Stimulated activated naive B cell treated with anti-CD40 and anti-IgM and Interleukin-4, amounts not matched to agents 10 μg/mL and 1 μg/mL and 100 μg/mL, for 72 hours (primary cell): ENCODE data around the gene ABTB1.
"Not testable (repeated sequence)": the region's sequence is repeated elsewhere in the genome, so short reads cannot be mapped to it uniquely, and the experiment has no call there.

Source experiments
- ATAC-seq, 2 donors: fragments of 150-1000 bp; cut with Tn5 transposase; replicated peaks; 2 replicates each; pipeline ENCODE4 v1.10.0; 2021; ENCODE audit warnings: moderate library complexity in 1 of 2
- DNase-seq: peaks from one replicate; pipeline ENCODE4 v3.0.0; 2021
- H3K27ac Mint-ChIP-seq: one replicate; pipeline ENCODE4 v1.8.0; 2022; ENCODE audit warnings: mild to moderate bottlenecking, mixed read lengths
- H3K27me3 Mint-ChIP-seq, 2 donors: one replicate each; pipeline ENCODE4 v1.8.0; 2022; ENCODE audit warnings: mixed read lengths in 2 of 2
- H3K36me3 Mint-ChIP-seq, 2 donors: one replicate each; pipeline ENCODE4 v1.8.0; 2022; ENCODE audit warnings: mixed read lengths in 2 of 2, mild to moderate bottlenecking in 1 of 2
- H3K4me1 Mint-ChIP-seq, 2 donors: one replicate each; pipeline ENCODE4 v1.8.0; 2022; ENCODE audit warnings: mixed read lengths in 2 of 2, mild to moderate bottlenecking in 1 of 2
- H3K4me3 Mint-ChIP-seq, 2 donors: one replicate each; pipeline ENCODE4 v1.8.0; 2022; ENCODE audit warnings: mild to moderate bottlenecking in 2 of 2, mixed read lengths in 2 of 2, moderate library complexity in 1 of 2
- H3K9me3 Mint-ChIP-seq, 2 donors: one replicate each; pipeline ENCODE4 v1.8.0; 2022; ENCODE audit warnings: mixed read lengths in 2 of 2, mild to moderate bottlenecking in 1 of 2

The ABTB1 gene

GRCh38 chr3:127692501-127693335, 20.0 kb downstream of the ABTB1 start:
- H3K27me3 Mint-ChIP-seq = no peaks in the 10 kb centered on the region
- H3K4me3 Mint-ChIP-seq = peak overlapping the region in 1 of 2 donors; percentile 26
- H3K9me3 Mint-ChIP-seq = no peaks in the 10 kb centered on the region
- H3K27ac Mint-ChIP-seq = peak overlapping the region; percentile 75
- peaks cover 32 to 53% of the 10 kb centered on the region in 2 donors for H3K4me1 Mint-ChIP-seq
- H3K36me3 Mint-ChIP-seq = peaks cover 23 to 34% of the 10 kb centered on the region in 2 donors
- DNase-seq = no peak
- no peak for ATAC-seq

GRCh38 chr3:127693336-127693843, 20.6 kb downstream of the ABTB1 start:
- ATAC-seq (no peak), DNase-seq (no peak)
- no peaks in the 10 kb centered on the region for H3K9me3 Mint-ChIP-seq
- peaks cover 37 to 58% of the 10 kb centered on the region in 2 donors for H3K4me1 Mint-ChIP-seq
- no peaks in the 10 kb centered on the region for H3K27me3 Mint-ChIP-seq
- H3K36me3 Mint-ChIP-seq = peaks cover 23 to 40% of the 10 kb centered on the region in 2 donors
- no peak overlapping the region for H3K27ac Mint-ChIP-seq
- H3K4me3 Mint-ChIP-seq = no peak overlapping the region

GRCh38 chr3:127694467-127695215, 21.9 kb downstream of the ABTB1 start:
- ATAC-seq (peak in 1 of 2 donors; percentile 33), DNase-seq (peak; percentile 16)
- Mint-ChIP-seq H3K4me3 (no peak overlapping the region), H3K36me3 (peaks cover 25 to 46% of the 10 kb centered on the region in 2 donors), H3K4me1 (peaks cover 39 to 58% of the 10 kb centered on the region in 2 donors), H3K27me3 (no peaks in the 10 kb centered on the region), H3K9me3 (no peaks in the 10 kb centered on the region), H3K27ac (peak overlapping the region; percentile 56)

- DNase-seq (peak; percentile 41), ATAC-seq (peak; percentile 83 to 87)
- Mint-ChIP-seq H3K4me1 (peaks cover 29 to 43% of the 10 kb centered on the region in 2 donors), H3K4me3 (peak overlapping the region; percentile 47 to 57), H3K36me3 (peaks cover 24 to 49% of the 10 kb centered on the region in 2 donors), H3K27ac (peak overlapping the region; percentile 89), H3K27me3 (no peaks in the 10 kb centered on the region), H3K9me3 (no peaks in the 10 kb centered on the region)
Measured at GRCh38 chr3:127697551-127698240, 24.9 kb downstream of the ABTB1 start.

- Mint-ChIP-seq H3K4me3 (no peak overlapping the region), H3K36me3 (peaks cover 24 to 46% of the 10 kb centered on the region in 2 donors), H3K27me3 (no peaks in the 10 kb centered on the region), H3K27ac (peak overlapping the region; percentile 31), H3K4me1 (peaks cover 24 to 37% of the 10 kb centered on the region in 2 donors), H3K9me3 (peaks cover 0 to 2% of the 10 kb centered on the region in 2 donors)
- DNase-seq = no peak
- no peak for ATAC-seq
Measured at GRCh38 chr3:127698286-127698685, 25.5 kb downstream of the ABTB1 start.

- ATAC-seq (no peak), DNase-seq (no peak)
- Mint-ChIP-seq H3K36me3 (peaks cover 24 to 47% of the 10 kb centered on the region in 2 donors), H3K4me3 (no peak overlapping the region), H3K4me1 (peaks cover 22 to 32% of the 10 kb centered on the region in 2 donors), H3K9me3 (peaks cover 0 to 6% of the 10 kb centered on the region in 2 donors), H3K27ac (peak overlapping the region; percentile 31), H3K27me3 (no peaks in the 10 kb centered on the region)
Measured at GRCh38 chr3:127698691-127699415, 26.1 kb downstream of the ABTB1 start.

GRCh38 chr3:127699416-127700300, 26.9 kb downstream of the ABTB1 start:
- Mint-ChIP-seq H3K4me3 (no peak overlapping the region), H3K27me3 (no peaks in the 10 kb centered on the region), H3K27ac (no peak overlapping the region), H3K36me3 (peaks cover 26 to 49% of the 10 kb centered on the region in 2 donors), H3K9me3 (peaks cover 0 to 6% of the 10 kb centered on the region in 2 donors), H3K4me1 (peaks cover 18 to 27% of the 10 kb centered on the region in 2 donors)
- ATAC-seq (no peak), DNase-seq (no peak)

GRCh38 chr3:127700406-127700805, 27.7 kb downstream of the ABTB1 start:
- ATAC-seq = no peak
- peaks cover 4 to 8% of the 10 kb centered on the region in 2 donors for H3K9me3 Mint-ChIP-seq
- no peak overlapping the region for H3K27ac Mint-ChIP-seq
- H3K4me1 Mint-ChIP-seq = peaks cover 15 to 24% of the 10 kb centered on the region in 2 donors
- peaks cover 0 to 4% of the 10 kb centered on the region in 2 donors for H3K27me3 Mint-ChIP-seq
- no peak for DNase-seq
- H3K4me3 Mint-ChIP-seq = no peak overlapping the region
- peaks cover 28 to 51% of the 10 kb centered on the region in 2 donors for H3K36me3 Mint-ChIP-seq

- H3K4me1 Mint-ChIP-seq = peaks cover 13 to 18% of the 10 kb centered on the region in 2 donors
- ATAC-seq (no peak), DNase-seq (no peak)
- peaks cover 0 to 4% of the 10 kb centered on the region in 2 donors for H3K27me3 Mint-ChIP-seq
- peaks cover 4 to 8% of the 10 kb centered on the region in 2 donors for H3K9me3 Mint-ChIP-seq
- H3K27ac Mint-ChIP-seq = no peak overlapping the region
- no peak overlapping the region for H3K4me3 Mint-ChIP-seq
- peaks cover 31 to 61% of the 10 kb centered on the region in 2 donors for H3K36me3 Mint-ChIP-seq
Measured at GRCh38 chr3:127701280-127701911, 28.6 kb downstream of the ABTB1 start.

GRCh38 chr3:127702151-127702578, 29.4 kb downstream of the ABTB1 start:
- Mint-ChIP-seq H3K9me3 (peaks cover 4 to 8% of the 10 kb centered on the region in 2 donors), H3K27ac (no peak overlapping the region), H3K4me1 (peaks cover 10 to 11% of the 10 kb centered on the region in 2 donors), H3K4me3 (no peak overlapping the region), H3K36me3 (peaks cover 31 to 66% of the 10 kb centered on the region in 2 donors), H3K27me3 (peaks cover 0 to 4% of the 10 kb centered on the region in 2 donors)
- no peak for ATAC-seq
- no peak for DNase-seq

- DNase-seq, H3K27me3 Mint-ChIP-seq, ATAC-seq, H3K27ac Mint-ChIP-seq, H3K9me3 Mint-ChIP-seq, H3K4me1 Mint-ChIP-seq, H3K4me3 Mint-ChIP-seq: not testable (repeated sequence)
- H3K36me3 Mint-ChIP-seq = peaks cover 30 to 49% of the 10 kb centered on the region in 2 donors
Measured at GRCh38 chr3:127704840-127705239, 32.1 kb downstream of the ABTB1 start.

GRCh38 chr3:127706312-127706711, 33.6 kb downstream of the ABTB1 start:
- Mint-ChIP-seq H3K9me3 (peaks cover 4 to 8% of the 10 kb centered on the region in 2 donors), H3K27me3 (peaks cover 0 to 4% of the 10 kb centered on the region in 2 donors), H3K4me1 (peaks cover 0 to under 1% of the 10 kb centered on the region in 2 donors), H3K36me3 (peaks cover 36 to 51% of the 10 kb centered on the region in 2 donors), H3K27ac (no peak overlapping the region), H3K4me3 (no peak overlapping the region)
- ATAC-seq = no peak
- DNase-seq = no peak
